HL-60 (cell line): ENCODE data around the gene PTPRN2.

Source experiments
- GABPA ChIP-seq: IDR thresholded peaks from 2 replicates; pipeline ENCODE4 v1.6.1; 2012; ENCODE audit warnings: low read depth
- POLR2AphosphoS5 ChIP-seq: IDR thresholded peaks from 2 replicates; pipeline ENCODE4 v1.6.1; 2012; ENCODE audit warnings: low read depth
- TF ChIP-seq, protein P1 (sequence below): IDR thresholded peaks from one replicate; pipeline ENCODE4 v1.5.1; 2011; ENCODE audit warnings: low read length, control low read depth, inconsistent platforms; ENCODE audit not compliant: insufficient read depth
- TF ChIP-seq, protein P2 (sequence below): IDR thresholded peaks from 2 replicates; pipeline ENCODE4 v1.6.1; 2012; ENCODE audit warnings: low read depth; ENCODE audit not compliant: insufficient replicate concordance

DNA sequence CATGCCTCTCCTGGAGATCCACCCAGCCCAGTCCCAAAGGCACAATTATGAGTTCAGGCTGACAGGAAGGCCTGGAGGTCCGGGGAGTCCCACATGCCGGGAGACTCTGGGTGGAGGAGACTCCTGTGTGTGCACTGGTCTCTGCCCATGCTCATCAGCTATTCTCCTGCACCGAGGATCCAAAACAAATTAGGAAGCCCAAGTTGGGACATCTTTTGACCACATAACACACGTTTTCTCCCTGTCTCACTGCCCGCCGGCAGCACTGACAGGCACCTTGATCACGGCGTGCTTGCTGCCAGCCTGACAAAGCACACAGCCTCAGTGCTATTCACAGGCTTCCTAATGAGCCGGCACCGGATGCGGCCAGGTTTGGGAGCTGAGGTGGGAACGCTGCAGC lies 412.7 kb downstream of the PTPRN2 start:
- TF ChIP-seq, protein P1, sequence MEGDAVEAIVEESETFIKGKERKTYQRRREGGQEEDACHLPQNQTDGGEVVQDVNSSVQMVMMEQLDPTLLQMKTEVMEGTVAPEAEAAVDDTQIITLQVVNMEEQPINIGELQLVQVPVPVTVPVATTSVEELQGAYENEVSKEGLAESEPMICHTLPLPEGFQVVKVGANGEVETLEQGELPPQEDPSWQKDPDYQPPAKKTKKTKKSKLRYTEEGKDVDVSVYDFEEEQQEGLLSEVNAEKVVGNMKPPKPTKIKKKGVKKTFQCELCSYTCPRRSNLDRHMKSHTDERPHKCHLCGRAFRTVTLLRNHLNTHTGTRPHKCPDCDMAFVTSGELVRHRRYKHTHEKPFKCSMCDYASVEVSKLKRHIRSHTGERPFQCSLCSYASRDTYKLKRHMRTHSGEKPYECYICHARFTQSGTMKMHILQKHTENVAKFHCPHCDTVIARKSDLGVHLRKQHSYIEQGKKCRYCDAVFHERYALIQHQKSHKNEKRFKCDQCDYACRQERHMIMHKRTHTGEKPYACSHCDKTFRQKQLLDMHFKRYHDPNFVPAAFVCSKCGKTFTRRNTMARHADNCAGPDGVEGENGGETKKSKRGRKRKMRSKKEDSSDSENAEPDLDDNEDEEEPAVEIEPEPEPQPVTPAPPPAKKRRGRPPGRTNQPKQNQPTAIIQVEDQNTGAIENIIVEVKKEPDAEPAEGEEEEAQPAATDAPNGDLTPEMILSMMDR: no peak
- TF ChIP-seq, protein P2, sequence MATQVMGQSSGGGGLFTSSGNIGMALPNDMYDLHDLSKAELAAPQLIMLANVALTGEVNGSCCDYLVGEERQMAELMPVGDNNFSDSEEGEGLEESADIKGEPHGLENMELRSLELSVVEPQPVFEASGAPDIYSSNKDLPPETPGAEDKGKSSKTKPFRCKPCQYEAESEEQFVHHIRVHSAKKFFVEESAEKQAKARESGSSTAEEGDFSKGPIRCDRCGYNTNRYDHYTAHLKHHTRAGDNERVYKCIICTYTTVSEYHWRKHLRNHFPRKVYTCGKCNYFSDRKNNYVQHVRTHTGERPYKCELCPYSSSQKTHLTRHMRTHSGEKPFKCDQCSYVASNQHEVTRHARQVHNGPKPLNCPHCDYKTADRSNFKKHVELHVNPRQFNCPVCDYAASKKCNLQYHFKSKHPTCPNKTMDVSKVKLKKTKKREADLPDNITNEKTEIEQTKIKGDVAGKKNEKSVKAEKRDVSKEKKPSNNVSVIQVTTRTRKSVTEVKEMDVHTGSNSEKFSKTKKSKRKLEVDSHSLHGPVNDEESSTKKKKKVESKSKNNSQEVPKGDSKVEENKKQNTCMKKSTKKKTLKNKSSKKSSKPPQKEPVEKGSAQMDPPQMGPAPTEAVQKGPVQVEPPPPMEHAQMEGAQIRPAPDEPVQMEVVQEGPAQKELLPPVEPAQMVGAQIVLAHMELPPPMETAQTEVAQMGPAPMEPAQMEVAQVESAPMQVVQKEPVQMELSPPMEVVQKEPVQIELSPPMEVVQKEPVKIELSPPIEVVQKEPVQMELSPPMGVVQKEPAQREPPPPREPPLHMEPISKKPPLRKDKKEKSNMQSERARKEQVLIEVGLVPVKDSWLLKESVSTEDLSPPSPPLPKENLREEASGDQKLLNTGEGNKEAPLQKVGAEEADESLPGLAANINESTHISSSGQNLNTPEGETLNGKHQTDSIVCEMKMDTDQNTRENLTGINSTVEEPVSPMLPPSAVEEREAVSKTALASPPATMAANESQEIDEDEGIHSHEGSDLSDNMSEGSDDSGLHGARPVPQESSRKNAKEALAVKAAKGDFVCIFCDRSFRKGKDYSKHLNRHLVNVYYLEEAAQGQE: no peak
- TF ChIP-seq GABPA (no peak), POLR2AphosphoS5 (no peak)
